H1 (cell line): ENCODE results near the gene TUT1. TPM values are rescaled to one million over a fixed set of nuclear protein-coding genes. Genes with fewer than 3 reads are reported as not detected.

ENCODE experiments used
- CTCF ChIA-PET: fragments of 300-600 bp; sonication (Branson Sonifier 250); formaldehyde crosslinking; loops from one replicate; lab custom pipeline; 2021; ENCODE audit not compliant: partially characterized antibody; lab: Charles Lee
- POLR2A ChIA-PET: fragments of 300-600 bp; sonication (Branson Sonifier 250); formaldehyde crosslinking; loops from one replicate; lab custom pipeline; 2021; ENCODE audit warnings: inconsistent platforms; ENCODE audit not compliant: partially characterized antibody; lab: Charles Lee
- DNase-seq, 2 experiments: peaks; one replicate each; pipeline versions ENCODE4 v3.0.0 to v3.0.0-alpha.2; 2010 to 2022; ENCODE audit warnings: low spot score in 2 of 2, low read depth in 1 of 2, mixed read lengths in 1 of 2
- FAIRE-seq: peaks from 2 replicates; lab custom pipeline; 2011; peaks lifted over from hg19 to GRCh38; lab: Jason Lieb, UNC
- H2AFZ ChIP-seq: 2 replicates; pipeline ENCODE4 v1.8.1; 2012; ENCODE audit warnings: low read length, inconsistent platforms
- H2AK5ac ChIP-seq: 2 replicates; pipeline ENCODE4 v1.6.1; 2013; ENCODE audit warnings: low read depth, low read length
- H2BK120ac ChIP-seq: replicated peaks from 2 replicates; pipeline ENCODE3; 2013; ENCODE audit warnings: low read depth, low read length, inconsistent platforms
- H2BK12ac ChIP-seq: 2 replicates; pipeline ENCODE4 v1.6.1; 2013; ENCODE audit warnings: low read depth, low read length
- H2BK15ac ChIP-seq: 2 replicates; pipeline ENCODE4 v1.6.1; 2013; ENCODE audit warnings: low read length
- H2BK20ac ChIP-seq: 2 replicates; pipeline ENCODE4 v1.6.1; 2013; ENCODE audit warnings: low read length
- H2BK5ac ChIP-seq: 2 replicates; pipeline ENCODE4 v1.6.1; 2013; ENCODE audit warnings: low read depth, low read length
- H3K14ac ChIP-seq: 2 replicates; pipeline ENCODE4 v1.6.1; 2013; ENCODE audit warnings: inconsistent platforms; ENCODE audit not compliant: insufficient read length
- H3K18ac ChIP-seq: 2 replicates; pipeline ENCODE4 v1.6.1; 2013; ENCODE audit warnings: low read length; ENCODE audit errors: extremely low read depth
- H3K23ac ChIP-seq: 2 replicates; pipeline ENCODE4 v1.6.1; 2013; ENCODE audit warnings: inconsistent platforms; ENCODE audit not compliant: insufficient read length
- H3K23me2 ChIP-seq: 2 replicates; pipeline ENCODE4 v1.6.1; 2013; ENCODE audit warnings: low read depth, low read length
- H3K27ac ChIP-seq: 2 replicates; pipeline ENCODE4 v1.6.1; 2011; ENCODE audit warnings: low read depth, low read length, inconsistent platforms
- H3K27me3 ChIP-seq, 4 experiments: replicated peaks in 1 of 4; 1 replicate in 1 of 4; 2 replicates in 3 of 4; pipeline versions ENCODE4 v1.6.1 to v1.8.1; 2011 to 2013; ENCODE audit warnings: low read length in 3 of 4, mild to moderate bottlenecking in 3 of 4, inconsistent platforms in 2 of 4, mixed read lengths in 2 of 4, moderate library complexity in 1 of 4; ENCODE audit not compliant: control insufficient read depth in 3 of 4, insufficient read depth in 3 of 4; ENCODE audit errors: extremely low read depth in 1 of 4
- H3K36me3 ChIP-seq, 4 experiments: 2 replicates each; pipeline versions ENCODE4 v1.6.1 to v1.8.1; 2011 to 2013; ENCODE audit warnings: mild to moderate bottlenecking in 4 of 4, low read length in 3 of 4, moderate library complexity in 2 of 4, control low read depth in 1 of 4, inconsistent platforms in 1 of 4; ENCODE audit not compliant: insufficient read depth in 4 of 4, control insufficient read depth in 2 of 4
- H3K4ac ChIP-seq: replicated peaks from 2 replicates; pipeline ENCODE3; 2013; ENCODE audit warnings: low read length, low read depth, mixed read lengths, inconsistent platforms; ENCODE audit not compliant: insufficient read length
- H3K4me1 ChIP-seq, 4 experiments: replicated peaks in 1 of 4; 1 replicate in 1 of 4; 2 replicates in 3 of 4; pipeline versions ENCODE4 v1.6.1 to v1.8.1; 2011 to 2013; ENCODE audit warnings: low read length in 3 of 4, inconsistent platforms in 2 of 4, mixed read lengths in 1 of 4; ENCODE audit not compliant: insufficient read depth in 4 of 4, control insufficient read depth in 3 of 4
- H3K4me2 ChIP-seq, 2 experiments: 2 replicates each; pipeline versions ENCODE4 v1.6.1 to v1.8.1; 2011 to 2013; ENCODE audit warnings: low read depth in 2 of 2, low read length in 2 of 2, control low read depth in 1 of 2, inconsistent platforms in 1 of 2, mild to moderate bottlenecking in 1 of 2; ENCODE audit not compliant: insufficient read depth in 1 of 2
- H3K4me3 ChIP-seq, 4 experiments: fragments of 200-600, 300-600 bp in 1 of 4; sonication (generic), shearing (Covaris generic), sonication (Bioruptor Twin) in 1 of 4; 2 replicates each; pipeline versions ENCODE4 v1.5.1 to v1.8.1; 2011 to 2016; ENCODE audit warnings: low read length in 4 of 4, low read depth in 3 of 4, control low read depth in 2 of 4, inconsistent platforms in 2 of 4, mild to moderate bottlenecking in 2 of 4, mixed read lengths in 1 of 4, moderate library complexity in 1 of 4; ENCODE audit not compliant: insufficient read depth in 2 of 4; ENCODE audit errors: extremely low read depth in 1 of 4
- H3K56ac ChIP-seq: replicated peaks from 2 replicates; pipeline ENCODE3; 2013; ENCODE audit warnings: low read depth, mild to moderate bottlenecking, mixed read lengths, low read length, inconsistent platforms; ENCODE audit not compliant: insufficient read length
- H3K79me1 ChIP-seq: 2 replicates; pipeline ENCODE4 v1.6.1; 2013; ENCODE audit warnings: low read depth, low read length, control low read depth
- H3K79me2 ChIP-seq, 2 experiments: 2 replicates each; pipeline versions ENCODE4 v1.6.1 to v1.8.1; 2012 to 2013; ENCODE audit warnings: low read length in 2 of 2, mild to moderate bottlenecking in 2 of 2, inconsistent platforms in 1 of 2; ENCODE audit not compliant: insufficient read depth in 2 of 2, control insufficient read depth in 1 of 2
- H3K9ac ChIP-seq, 4 experiments: replicated peaks in 1 of 4; 1 replicate in 1 of 4; 2 replicates in 3 of 4; pipeline versions ENCODE4 v1.6.1 to v1.8.1; 2011 to 2013; ENCODE audit warnings: low read depth in 3 of 4, low read length in 3 of 4, control low read depth in 2 of 4, mild to moderate bottlenecking in 2 of 4, moderate library complexity in 2 of 4, inconsistent platforms in 1 of 4; ENCODE audit errors: extremely low read depth in 1 of 4
- H3K9me3 ChIP-seq, 2 experiments: 2 replicates each; pipeline versions ENCODE4 v1.6.1 to v1.8.1; 2012 to 2013; ENCODE audit warnings: mild to moderate bottlenecking in 2 of 2, moderate library complexity in 2 of 2, control low read depth in 1 of 2, inconsistent platforms in 1 of 2, low read depth in 1 of 2, low read length in 1 of 2, mixed read lengths in 1 of 2; ENCODE audit not compliant: insufficient read depth in 2 of 2
- H4K20me1 ChIP-seq, 2 experiments: replicated peaks in 1 of 2; 2 replicates each; pipeline versions ENCODE3 to v1.8.1; 2011 to 2013; ENCODE audit warnings: inconsistent platforms in 2 of 2, low read length in 2 of 2, mild to moderate bottlenecking in 1 of 2; ENCODE audit not compliant: insufficient read depth in 2 of 2, control insufficient read depth in 1 of 2
- H4K5ac ChIP-seq: 2 replicates; pipeline ENCODE4 v1.6.1; 2013; ENCODE audit warnings: low read length, low read depth, mixed read lengths, inconsistent platforms; ENCODE audit not compliant: insufficient read length
- H4K8ac ChIP-seq: 2 replicates; pipeline ENCODE4 v1.8.0; 2013; ENCODE audit warnings: mild to moderate bottlenecking, moderate library complexity, low read length, inconsistent platforms; ENCODE audit not compliant: insufficient read depth; ENCODE audit errors: extremely low read depth
- H4K91ac ChIP-seq: replicated peaks from 2 replicates; pipeline ENCODE3; 2013; ENCODE audit warnings: low read length, mixed read lengths, inconsistent platforms; ENCODE audit not compliant: insufficient read length
- BACH1 ChIP-seq: IDR thresholded peaks from 2 replicates; pipeline ENCODE4 v1.6.1; 2012; ENCODE audit warnings: low read length, improper control_type of control experiment
- FOSL1 ChIP-seq: IDR thresholded peaks from 2 replicates; pipeline ENCODE4 v1.6.1; 2011; ENCODE audit warnings: mild to moderate bottlenecking, low read depth, low read length, moderate library complexity; ENCODE audit not compliant: insufficient read depth
- HDAC6 ChIP-seq: IDR thresholded peaks from one replicate; pipeline ENCODE4 v1.7.1; 2012; ENCODE audit warnings: low read depth, mild to moderate bottlenecking, inconsistent platforms, low read length, moderate library complexity
- KDM4A ChIP-seq: IDR thresholded peaks from one replicate; pipeline ENCODE4 v1.7.1; 2012; ENCODE audit warnings: low read depth, mild to moderate bottlenecking, moderate library complexity, low read length, inconsistent platforms; ENCODE audit not compliant: severe bottlenecking
- RNF2 ChIP-seq: fragments of 200-900, 300-1000 bp; sonication (generic); IDR thresholded peaks from 2 replicates; pipeline ENCODE4 v1.7.1; 2016; ENCODE audit warnings: borderline replicate concordance, low read depth, mild to moderate bottlenecking, antibody characterized with exemption, low read length; ENCODE audit not compliant: poor library complexity, severe bottlenecking; ENCODE audit errors: missing control alignments
- RXRA ChIP-seq: IDR thresholded peaks from 2 replicates; pipeline ENCODE4 v1.6.1; 2011; ENCODE audit warnings: low read depth, mild to moderate bottlenecking, low read length, moderate library complexity; ENCODE audit not compliant: insufficient read depth
- SRF ChIP-seq: IDR thresholded peaks from 2 replicates; pipeline ENCODE4 v1.6.1; 2011; ENCODE audit warnings: mild to moderate bottlenecking, low read depth, low read length, moderate library complexity
- WGBS, 2 experiments: shearing (Covaris generic) in 1 of 2; methylation state at CpG; one replicate each; pipeline versions ENCODE4 v1.1.6 to v1.1.7; 2013 to 2015; ENCODE audit warnings: low lambda C conversion rate in 2 of 2, mixed read lengths in 2 of 2, inconsistent platforms in 1 of 2, low coverage in 1 of 2, missing lambda C conversion rate in 1 of 2; ENCODE audit not compliant: insufficient replicate concordance in 2 of 2, insufficient coverage in 1 of 2, insufficient read length in 1 of 2; ENCODE audit errors: extremely low coverage in 1 of 2, missing lambda C conversion rate in 1 of 2; 5-methylcytosine and 5-hydroxymethylcytosine counted together
- polyA plus RNA-seq, 7 experiments: library from polyadenylated mRNA; depleted of rRNA in 3 of 7; stranded (reverse) in 5 of 7; unstranded in 2 of 7; fragments of >200 nt in 5 of 7; fragments of 200-250 nt in 2 of 7; gene quantifications; 1 replicate in 5 of 7; 2 replicates in 1 of 7; 4 replicates in 1 of 7; pipeline versions ENCODE4 v1.2.1 to v1.2.3, GENCODE V29; 2011 to 2013; ENCODE audit warnings: missing spikeins in 2 of 7, mixed read lengths in 2 of 7
- total RNA-seq: library from RNA; stranded (reverse); fragmentation: NEBNext Ultra II Directional; extraction: Animal tissue kit (Norgen Biotek cat#: 25700); gene quantifications from 2 replicates; pipeline ENCODE4 v1.2.1, GENCODE V29; 2021
- TF ChIP-seq, protein P1 (sequence below), 3 experiments: IDR thresholded peaks; 1 replicate in 2 of 3; 2 replicates in 1 of 3; pipeline versions ENCODE4 v1.5.1 to v1.6.1; 2011; ENCODE audit warnings: low read length in 3 of 3, mild to moderate bottlenecking in 3 of 3, inconsistent platforms in 2 of 3, low read depth in 1 of 3, moderate library complexity in 1 of 3; ENCODE audit not compliant: insufficient read depth in 1 of 3; ENCODE audit errors: control extremely low read depth in 1 of 3
- TF ChIP-seq, protein P2 (sequence below): IDR thresholded peaks from 2 replicates; pipeline ENCODE4 v1.6.1; 2011; ENCODE audit warnings: low read length, improper control_type of control experiment

The TUT1 gene
- total and polyA plus RNA-seq, 2 of the 8 experiments (the other 6 are each of a cell fraction or from before 2014, with no cell fraction given), result 17.8 to 24.6 TPM

DNA sequence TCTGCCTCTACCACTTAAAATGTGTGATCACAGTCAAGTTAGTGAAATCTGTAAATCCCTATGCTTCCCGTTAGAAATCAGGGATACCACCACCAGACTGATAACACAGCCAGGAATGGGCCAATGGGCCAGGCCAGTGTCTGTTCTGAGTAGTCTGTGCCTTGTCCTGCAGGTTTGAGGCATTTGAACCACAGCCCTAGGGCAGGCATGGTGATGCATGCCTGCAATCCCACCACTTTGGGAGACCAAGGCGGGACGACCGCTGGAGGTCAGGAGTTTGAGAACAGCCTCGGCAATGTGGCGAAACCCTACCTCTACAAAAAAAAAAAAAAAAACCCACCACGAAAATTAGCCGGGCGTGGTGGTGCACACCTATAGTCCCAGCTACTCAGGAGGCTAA is 32.7 kb downstream of the TUT1 start:
- H3K4me3 ChIP-seq, result no peak overlapping the region
- no peak overlapping the region for H3K4ac ChIP-seq
- H4K8ac ChIP-seq, result no peak overlapping the region
- no peak overlapping the region for H2AFZ ChIP-seq
- no peak overlapping the region for H3K18ac ChIP-seq
- peaks cover 26 to 46% (median 30%) of the 10 kb centered on the region in 4 experiments for H3K4me1 ChIP-seq
- no peak overlapping the region for H2BK120ac ChIP-seq
- no peak overlapping the region for H4K5ac ChIP-seq
- H2BK5ac ChIP-seq, result no peak overlapping the region
- POLR2A ChIA-PET, result interaction anchor here (0.9 to 20.7 kb wide), 8 partner anchors 1 to 164 kb away, joined by 3 to 336 read pairs (median 8); partner anchors contain the start of genes AHNAK, EEF1G and TUT1
- no peak overlapping the region; the same call in 1 of the 2 replicates for H2BK20ac ChIP-seq
- no peak overlapping the region for H2BK15ac ChIP-seq
- peaks cover 16 to 47% (median 28%) of the 10 kb centered on the region in 4 experiments for H3K36me3 ChIP-seq
- CTCF ChIA-PET, result interaction anchor here (0.8 to 10.9 kb wide), 10 partner anchors 8 to 164 kb away, joined by 3 to 161 read pairs (median 27); partner anchors contain the start of gene AHNAK
- H3K27ac ChIP-seq, result no peak overlapping the region
- 92% methylated on average over 8 of the region's 9 CpGs; no CpG with 5 or more reads in 1 of the 2 experiments for WGBS, 2 experiments
- no peak overlapping the region for H3K4me2 ChIP-seq
- no peaks in the 10 kb centered on the region for H3K79me1 ChIP-seq
- H3K14ac ChIP-seq, result no peak overlapping the region
- H3K56ac ChIP-seq, result no peak overlapping the region
- H3K23me2 ChIP-seq, result no peaks in the 10 kb centered on the region
- H3K9me3 ChIP-seq, result no peaks in the 10 kb centered on the region
- H4K20me1 ChIP-seq, result peaks cover 12 to 34% of the 10 kb centered on the region in 2 experiments
- H3K9ac ChIP-seq, result no peak overlapping the region
- no peak overlapping the region for H2BK12ac ChIP-seq
- no peak overlapping the region for H2AK5ac ChIP-seq
- H3K27me3 ChIP-seq, result no peaks in the 10 kb centered on the region
- no peak overlapping the region for H3K23ac ChIP-seq
- FAIRE-seq, result no peak
- no peak overlapping the region for H4K91ac ChIP-seq
- DNase-seq, result no peak
- H3K79me2 ChIP-seq, result peaks cover 0 to 17% of the 10 kb centered on the region in 2 experiments; a peak in 2 of 4 replicates
- TF ChIP-seq KDM4A, result no peak
- TF ChIP-seq HDAC6, result no peak
- TF ChIP-seq RXRA, result no peak
- TF ChIP-seq, protein P1, sequence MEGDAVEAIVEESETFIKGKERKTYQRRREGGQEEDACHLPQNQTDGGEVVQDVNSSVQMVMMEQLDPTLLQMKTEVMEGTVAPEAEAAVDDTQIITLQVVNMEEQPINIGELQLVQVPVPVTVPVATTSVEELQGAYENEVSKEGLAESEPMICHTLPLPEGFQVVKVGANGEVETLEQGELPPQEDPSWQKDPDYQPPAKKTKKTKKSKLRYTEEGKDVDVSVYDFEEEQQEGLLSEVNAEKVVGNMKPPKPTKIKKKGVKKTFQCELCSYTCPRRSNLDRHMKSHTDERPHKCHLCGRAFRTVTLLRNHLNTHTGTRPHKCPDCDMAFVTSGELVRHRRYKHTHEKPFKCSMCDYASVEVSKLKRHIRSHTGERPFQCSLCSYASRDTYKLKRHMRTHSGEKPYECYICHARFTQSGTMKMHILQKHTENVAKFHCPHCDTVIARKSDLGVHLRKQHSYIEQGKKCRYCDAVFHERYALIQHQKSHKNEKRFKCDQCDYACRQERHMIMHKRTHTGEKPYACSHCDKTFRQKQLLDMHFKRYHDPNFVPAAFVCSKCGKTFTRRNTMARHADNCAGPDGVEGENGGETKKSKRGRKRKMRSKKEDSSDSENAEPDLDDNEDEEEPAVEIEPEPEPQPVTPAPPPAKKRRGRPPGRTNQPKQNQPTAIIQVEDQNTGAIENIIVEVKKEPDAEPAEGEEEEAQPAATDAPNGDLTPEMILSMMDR (IDR thresholded peaks at IDR 0.05; ENCODE audit: control extremely low read depth in 1 of 3, insufficient read depth in 1 of 3, low read depth in 1 of 3, low read length in 3 of 3), result no peak
- TF ChIP-seq FOSL1, result no peak
- no peak for TF ChIP-seq RNF2
- TF ChIP-seq, protein P2, sequence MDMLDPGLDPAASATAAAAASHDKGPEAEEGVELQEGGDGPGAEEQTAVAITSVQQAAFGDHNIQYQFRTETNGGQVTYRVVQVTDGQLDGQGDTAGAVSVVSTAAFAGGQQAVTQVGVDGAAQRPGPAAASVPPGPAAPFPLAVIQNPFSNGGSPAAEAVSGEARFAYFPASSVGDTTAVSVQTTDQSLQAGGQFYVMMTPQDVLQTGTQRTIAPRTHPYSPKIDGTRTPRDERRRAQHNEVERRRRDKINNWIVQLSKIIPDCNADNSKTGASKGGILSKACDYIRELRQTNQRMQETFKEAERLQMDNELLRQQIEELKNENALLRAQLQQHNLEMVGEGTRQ, result no peak
- TF ChIP-seq BACH1, result no peak
- no peak for TF ChIP-seq SRF
